Spleen (tissue), 7 donors: ENCODE data around the gene GNPDA2.

Experiments used
- POLR2A ChIP-seq, 3 donors: fragments of 450-650 bp; IDR thresholded peaks; one replicate each; pipeline ENCODE4 v1.5.1; 2017; ENCODE audit warnings: antibody characterized with exemption in 3 of 3, mild to moderate bottlenecking in 1 of 3
- TF ChIP-seq, protein P1 (sequence below), 11 experiments: fragments of 200-600 bp in 7 of 11; fragments of 450-650 bp in 4 of 11; sonication (generic) in 4 of 11; IDR thresholded peaks in 8 of 11; conservative IDR thresholded peaks in 3 of 11; 1 replicate in 7 of 11; 2 replicates in 4 of 11; pipeline versions ENCODE4 v1.4.0 to v1.8.0; 2016 to 2021; ENCODE audit warnings: antibody characterized with exemption in 11 of 11, inconsistent platforms in 4 of 11, mild to moderate bottlenecking in 1 of 11
- donor health status: DM: no; HTN: no; CAD: no; lungs with moderate emphysema.
- donor health status: DM: no; HTN: no; CAD: no.
- donor health status: DM: no; HTN: no; CAD: no.

GRCh38 chr4:44671636-44672035 lies 54.7 kb downstream of the GNPDA2 start:
- TF ChIP-seq, protein P1, sequence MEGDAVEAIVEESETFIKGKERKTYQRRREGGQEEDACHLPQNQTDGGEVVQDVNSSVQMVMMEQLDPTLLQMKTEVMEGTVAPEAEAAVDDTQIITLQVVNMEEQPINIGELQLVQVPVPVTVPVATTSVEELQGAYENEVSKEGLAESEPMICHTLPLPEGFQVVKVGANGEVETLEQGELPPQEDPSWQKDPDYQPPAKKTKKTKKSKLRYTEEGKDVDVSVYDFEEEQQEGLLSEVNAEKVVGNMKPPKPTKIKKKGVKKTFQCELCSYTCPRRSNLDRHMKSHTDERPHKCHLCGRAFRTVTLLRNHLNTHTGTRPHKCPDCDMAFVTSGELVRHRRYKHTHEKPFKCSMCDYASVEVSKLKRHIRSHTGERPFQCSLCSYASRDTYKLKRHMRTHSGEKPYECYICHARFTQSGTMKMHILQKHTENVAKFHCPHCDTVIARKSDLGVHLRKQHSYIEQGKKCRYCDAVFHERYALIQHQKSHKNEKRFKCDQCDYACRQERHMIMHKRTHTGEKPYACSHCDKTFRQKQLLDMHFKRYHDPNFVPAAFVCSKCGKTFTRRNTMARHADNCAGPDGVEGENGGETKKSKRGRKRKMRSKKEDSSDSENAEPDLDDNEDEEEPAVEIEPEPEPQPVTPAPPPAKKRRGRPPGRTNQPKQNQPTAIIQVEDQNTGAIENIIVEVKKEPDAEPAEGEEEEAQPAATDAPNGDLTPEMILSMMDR (IDR thresholded peaks at IDR 0.05 in 8 of 11, conservative IDR thresholded peaks at IDR 0.05 in 3 of 11) = no peak
- no peak for TF ChIP-seq POLR2A (IDR thresholded peaks at IDR 0.05)
